Measurements from ENCODE around the gene BBC3. TPM values are rescaled to one million over a fixed set of nuclear protein-coding genes. Genes with fewer than 3 reads are reported as not detected.

Gene BBC3
- total and polyA plus RNA-seq, 2 of the 4 experiments (the other 2 are of a cell fraction): 1.6 to 6.5 TPM

DNA sequence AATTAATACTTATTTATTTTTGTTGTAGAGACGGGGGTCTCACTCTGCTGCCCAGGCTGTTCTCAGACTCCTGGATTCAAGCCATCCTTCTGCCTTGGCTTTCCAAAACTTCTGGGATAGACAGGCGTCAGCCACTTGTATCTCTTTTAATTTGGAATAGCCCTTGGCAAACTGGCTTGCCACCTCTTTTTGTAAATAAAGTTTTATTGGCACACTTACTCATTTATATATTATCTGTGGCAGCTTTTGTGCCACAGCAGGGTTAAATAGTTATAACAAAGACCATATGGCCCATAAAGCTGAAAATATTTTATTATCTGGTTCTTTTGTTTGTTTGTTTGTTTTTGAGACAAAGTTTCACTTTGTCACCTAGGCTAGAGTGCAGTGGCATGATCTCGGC is 30.5 kb downstream of the BBC3 start:
- intact Hi-C loops (cut with micrococcal nuclease): no loop called here
- Histone ChIP-seq H3K56ac (ENCODE audit: extremely low read depth, insufficient read depth, low read length) (no peak overlapping the region), H3K4me3 (ENCODE audit: insufficient read depth, low read depth, low read length) (no peak overlapping the region), H3K23ac (ENCODE audit: low read depth, low read length) (no peak overlapping the region), H2BK20ac (ENCODE audit: low read depth, low read length) (no peak overlapping the region), H3K36me3 (ENCODE audit: control insufficient read depth, insufficient read depth, low read length) (peaks cover 37% of the 10 kb centered on the region), H3K9ac (ENCODE audit: low read depth, low read length) (no peak overlapping the region), H2AK5ac (ENCODE audit: low read depth, low read length) (no peak overlapping the region), H3K18ac (ENCODE audit: low read depth, low read length) (no peak overlapping the region), H2BK15ac (ENCODE audit: low read depth, low read length) (no peak overlapping the region), H3K27me3 (ENCODE audit: control insufficient read depth, insufficient read depth, low read length) (no peaks in the 10 kb centered on the region), H2BK5ac (ENCODE audit: low read depth, low read length, poor library complexity, severe bottlenecking) (no peak overlapping the region), H3K9me1 (ENCODE audit: insufficient read depth, low read length) (0 out of 2 replicates have a peak, but pooled peaks cover 8% of the 10 kb centered on the region), H4K20me1 (ENCODE audit: insufficient read depth, low read length) (no peaks in the 10 kb centered on the region; the same call in 1 of the 2 replicates), H3K9me3 (ENCODE audit: control insufficient read depth, insufficient read depth, low read length) (no peaks in the 10 kb centered on the region), H3K4ac (ENCODE audit: low read depth, low read length) (no peak overlapping the region), H2AK9ac (replicated peaks; ENCODE audit: low read depth, low read length, poor library complexity) (no peak overlapping the region), H3K4me1 (ENCODE audit: control insufficient read depth, insufficient read depth, low read length) (no peaks in the 10 kb centered on the region), H3K79me1 (ENCODE audit: low read depth in 1 of 2, low read length in 2 of 2) (peaks cover 2 to 47% of the 10 kb centered on the region in 2 experiments), H4K8ac (ENCODE audit: low read depth in 2 of 2, low read length in 2 of 2) (no peak overlapping the region), H2AFZ (replicated peaks; ENCODE audit: low read length, poor library complexity) (no peak overlapping the region), H3K14ac (replicated peaks; ENCODE audit: low read depth, low read length) (no peak overlapping the region), H4K91ac (ENCODE audit: insufficient read depth, low read depth, low read length) (no peak overlapping the region), H4K5ac (ENCODE audit: low read depth, low read length) (no peak overlapping the region), H3K4me2 (ENCODE audit: low read depth, low read length) (no peak overlapping the region), H2BK120ac (ENCODE audit: low read depth, low read length) (no peak overlapping the region), H3K27ac (ENCODE audit: insufficient read depth, low read length) (no peak overlapping the region)
- ChIA-PET CTCF (no interaction called here), POLR2A (ENCODE audit: unreplicated experiment) (interaction anchor here (0.6 kb wide), 2 partner anchors 14 to 62 kb away, joined by 3 to 4 read pairs; no protein-coding TSS in a partner anchor)
- WGBS, 2 experiments (ENCODE audit: extremely low coverage in 2 of 2, insufficient read length in 1 of 2): no CpG with 5 or more reads among the region's 3 CpGs
- in situ Hi-C loops (cut with MboI; ENCODE audit: low sequenced_read_pairs): no loop called here
- no peak for ATAC-seq (ENCODE audit: low read depth)
- BruUV-seq (replicated peaks): no TSS peak
- no peak for DNase-seq
- dilution Hi-C loops (cut with HindIII; ENCODE audit: low sequenced_read_pairs, unreplicated experiment): no loop called here
- no peak for TF ChIP-seq RCOR1 (IDR thresholded peaks at IDR 0.05; ENCODE audit: insufficient replicate concordance, low read length)
- TF ChIP-seq CEBPB (IDR thresholded peaks at IDR 0.05; ENCODE audit: low read depth, low read length): no peak
- no peak for TF ChIP-seq MAFK (IDR thresholded peaks at IDR 0.05; ENCODE audit: low read depth, low read length)
- no peak for TF ChIP-seq NFE2L2 (IDR thresholded peaks at IDR 0.05; ENCODE audit: low read depth, low read length)
- no peak for TF ChIP-seq POLR2A (IDR thresholded peaks at IDR 0.05; ENCODE audit: low read depth, low read length)
- TF ChIP-seq CHD1 (IDR thresholded peaks at IDR 0.05; ENCODE audit: low read depth, low read length): no peak
- TF ChIP-seq MAZ (IDR thresholded peaks at IDR 0.05; ENCODE audit: borderline replicate concordance, low read depth, low read length): no peak
- TF ChIP-seq RFX5 (IDR thresholded peaks at IDR 0.05; ENCODE audit: low read depth, low read length): no peak
- TF ChIP-seq RAD21 (IDR thresholded peaks at IDR 0.05; ENCODE audit: low read length): no peak
- TF ChIP-seq MXI1 (IDR thresholded peaks at IDR 0.05; ENCODE audit: borderline replicate concordance, low read depth, low read length): no peak
- no peak for TF ChIP-seq FOS (IDR thresholded peaks at IDR 0.05; ENCODE audit: low read depth, low read length)
- no peak for TF ChIP-seq BHLHE40 (IDR thresholded peaks at IDR 0.05; ENCODE audit: low read depth, low read length)
- TF ChIP-seq, protein P1, sequence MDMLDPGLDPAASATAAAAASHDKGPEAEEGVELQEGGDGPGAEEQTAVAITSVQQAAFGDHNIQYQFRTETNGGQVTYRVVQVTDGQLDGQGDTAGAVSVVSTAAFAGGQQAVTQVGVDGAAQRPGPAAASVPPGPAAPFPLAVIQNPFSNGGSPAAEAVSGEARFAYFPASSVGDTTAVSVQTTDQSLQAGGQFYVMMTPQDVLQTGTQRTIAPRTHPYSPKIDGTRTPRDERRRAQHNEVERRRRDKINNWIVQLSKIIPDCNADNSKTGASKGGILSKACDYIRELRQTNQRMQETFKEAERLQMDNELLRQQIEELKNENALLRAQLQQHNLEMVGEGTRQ (IDR thresholded peaks at IDR 0.05; ENCODE audit: low read depth, low read length): no peak
- TF ChIP-seq SMC3 (IDR thresholded peaks at IDR 0.05; ENCODE audit: low read depth, low read length): no peak
- TF ChIP-seq, protein P2, sequence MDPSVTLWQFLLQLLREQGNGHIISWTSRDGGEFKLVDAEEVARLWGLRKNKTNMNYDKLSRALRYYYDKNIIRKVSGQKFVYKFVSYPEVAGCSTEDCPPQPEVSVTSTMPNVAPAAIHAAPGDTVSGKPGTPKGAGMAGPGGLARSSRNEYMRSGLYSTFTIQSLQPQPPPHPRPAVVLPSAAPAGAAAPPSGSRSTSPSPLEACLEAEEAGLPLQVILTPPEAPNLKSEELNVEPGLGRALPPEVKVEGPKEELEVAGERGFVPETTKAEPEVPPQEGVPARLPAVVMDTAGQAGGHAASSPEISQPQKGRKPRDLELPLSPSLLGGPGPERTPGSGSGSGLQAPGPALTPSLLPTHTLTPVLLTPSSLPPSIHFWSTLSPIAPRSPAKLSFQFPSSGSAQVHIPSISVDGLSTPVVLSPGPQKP (IDR thresholded peaks at IDR 0.05; ENCODE audit: borderline replicate concordance, low read depth, low read length): no peak
- TF ChIP-seq, protein P3, sequence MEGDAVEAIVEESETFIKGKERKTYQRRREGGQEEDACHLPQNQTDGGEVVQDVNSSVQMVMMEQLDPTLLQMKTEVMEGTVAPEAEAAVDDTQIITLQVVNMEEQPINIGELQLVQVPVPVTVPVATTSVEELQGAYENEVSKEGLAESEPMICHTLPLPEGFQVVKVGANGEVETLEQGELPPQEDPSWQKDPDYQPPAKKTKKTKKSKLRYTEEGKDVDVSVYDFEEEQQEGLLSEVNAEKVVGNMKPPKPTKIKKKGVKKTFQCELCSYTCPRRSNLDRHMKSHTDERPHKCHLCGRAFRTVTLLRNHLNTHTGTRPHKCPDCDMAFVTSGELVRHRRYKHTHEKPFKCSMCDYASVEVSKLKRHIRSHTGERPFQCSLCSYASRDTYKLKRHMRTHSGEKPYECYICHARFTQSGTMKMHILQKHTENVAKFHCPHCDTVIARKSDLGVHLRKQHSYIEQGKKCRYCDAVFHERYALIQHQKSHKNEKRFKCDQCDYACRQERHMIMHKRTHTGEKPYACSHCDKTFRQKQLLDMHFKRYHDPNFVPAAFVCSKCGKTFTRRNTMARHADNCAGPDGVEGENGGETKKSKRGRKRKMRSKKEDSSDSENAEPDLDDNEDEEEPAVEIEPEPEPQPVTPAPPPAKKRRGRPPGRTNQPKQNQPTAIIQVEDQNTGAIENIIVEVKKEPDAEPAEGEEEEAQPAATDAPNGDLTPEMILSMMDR (conservative IDR thresholded peaks at IDR 0.05; ENCODE audit: low read depth, low read length): no peak
